Measurements from ENCODE around the gene MFSD2B.

GRCh38 chr2:24038786-24039499 is 29.1 kb downstream of the MFSD2B start:
- TF ChIP-seq EZH2 (IDR thresholded peaks at IDR 0.05; ENCODE audit: low read length, missing control alignments) (no peak), CTCF (conservative IDR thresholded peaks at IDR 0.05 in 1 of 2, IDR thresholded peaks at IDR 0.05 in 1 of 2; ENCODE audit: low read depth in 1 of 2, low read length in 2 of 2) (no peak)

All from fibroblast of lung (primary cell).